ENCODE measurements around the gene NPAS2. TPM values are rescaled to one million over a fixed set of nuclear protein-coding genes. Genes with fewer than 3 reads are reported as not detected.

The NPAS2 gene
- total and polyA plus RNA-seq, 2 donors = 3.0 to 5.4 TPM

GRCh38 chr2:100791294-100791935, 28.5 kb upstream of the NPAS2 start:
- no peak for DNase-seq (ENCODE audit: low read depth in 6 of 9, low spot score in 9 of 9)
- 94% methylated on average over 10 of the region's 10 CpGs for WGBS
- Histone ChIP-seq H3K4me3 (ENCODE audit: low read length in 2 of 2) (no peak overlapping the region), H3K27me3 (ENCODE audit: control insufficient read depth in 2 of 2, insufficient read depth in 1 of 2, low read length in 1 of 2) (peaks cover 0 to 9% of the 10 kb centered on the region in 2 donors), H3K27ac (ENCODE audit: low read depth in 1 of 2, low read length in 1 of 2) (no peak overlapping the region), H3K4me1 (ENCODE audit: control insufficient read depth in 2 of 2, insufficient read depth in 2 of 2, low read length in 2 of 2) (no peaks in the 10 kb centered on the region), H3K9me3 (ENCODE audit: control insufficient read depth in 2 of 2, insufficient read depth in 1 of 2, low read length in 1 of 2) (no peaks in the 10 kb centered on the region), H3K36me3 (ENCODE audit: control insufficient read depth in 2 of 2, insufficient read depth in 2 of 2, low read length in 1 of 2) (no peaks in the 10 kb centered on the region)

- peaks cover 0 to 9% of the 10 kb centered on the region in 2 donors for H3K27me3 ChIP-seq (ENCODE audit: control insufficient read depth in 2 of 2, insufficient read depth in 1 of 2, low read length in 1 of 2)
- H3K4me1 ChIP-seq (ENCODE audit: control insufficient read depth in 2 of 2, insufficient read depth in 2 of 2, low read length in 2 of 2) = no peaks in the 10 kb centered on the region
- H3K9me3 ChIP-seq (ENCODE audit: control insufficient read depth in 2 of 2, insufficient read depth in 1 of 2, low read length in 1 of 2) = no peaks in the 10 kb centered on the region
- no peak overlapping the region for H3K27ac ChIP-seq (ENCODE audit: low read depth in 1 of 2, low read length in 1 of 2)
- H3K4me3 ChIP-seq (ENCODE audit: low read length in 2 of 2) = no peak overlapping the region
- no peaks in the 10 kb centered on the region for H3K36me3 ChIP-seq (ENCODE audit: control insufficient read depth in 2 of 2, insufficient read depth in 2 of 2, low read length in 1 of 2)
- DNase-seq (ENCODE audit: low read depth in 6 of 9, low spot score in 9 of 9) = no peak
- 90% methylated on average over 7 of the region's 7 CpGs for WGBS
These were observed 28.0 kb upstream of the NPAS2 start for GRCh38 chr2:100791936-100792308.

- Histone ChIP-seq H3K36me3 (ENCODE audit: control insufficient read depth in 2 of 2, insufficient read depth in 2 of 2, low read length in 1 of 2) (no peaks in the 10 kb centered on the region), H3K4me3 (ENCODE audit: low read length in 2 of 2) (no peak overlapping the region), H3K27ac (ENCODE audit: low read depth in 1 of 2, low read length in 1 of 2) (no peak overlapping the region), H3K27me3 (ENCODE audit: control insufficient read depth in 2 of 2, insufficient read depth in 1 of 2, low read length in 1 of 2) (peaks cover 0 to 9% of the 10 kb centered on the region in 2 donors), H3K9me3 (ENCODE audit: control insufficient read depth in 2 of 2, insufficient read depth in 1 of 2, low read length in 1 of 2) (no peaks in the 10 kb centered on the region), H3K4me1 (ENCODE audit: control insufficient read depth in 2 of 2, insufficient read depth in 2 of 2, low read length in 2 of 2) (no peaks in the 10 kb centered on the region)
- 91% methylated on average over 8 of the region's 8 CpGs for WGBS
- no peak for DNase-seq (ENCODE audit: low read depth in 6 of 9, low spot score in 9 of 9)
These were observed 26.7 kb upstream of the NPAS2 start for GRCh38 chr2:100793220-100793619.

- Histone ChIP-seq H3K4me1 (ENCODE audit: control insufficient read depth in 2 of 2, insufficient read depth in 2 of 2, low read length in 2 of 2) (no peaks in the 10 kb centered on the region), H3K27ac (ENCODE audit: low read depth in 1 of 2, low read length in 1 of 2) (no peak overlapping the region), H3K27me3 (ENCODE audit: control insufficient read depth in 2 of 2, insufficient read depth in 1 of 2, low read length in 1 of 2) (peaks cover 0 to 12% of the 10 kb centered on the region in 2 donors), H3K9me3 (ENCODE audit: control insufficient read depth in 2 of 2, insufficient read depth in 1 of 2, low read length in 1 of 2) (no peaks in the 10 kb centered on the region), H3K36me3 (ENCODE audit: control insufficient read depth in 2 of 2, insufficient read depth in 2 of 2, low read length in 1 of 2) (no peaks in the 10 kb centered on the region), H3K4me3 (ENCODE audit: low read length in 2 of 2) (no peak overlapping the region)
- WGBS = 87% methylated on average over 9 of the region's 9 CpGs
- DNase-seq (ENCODE audit: low read depth in 6 of 9, low spot score in 9 of 9) = no peak
These were observed 26.0 kb upstream of the NPAS2 start for GRCh38 chr2:100793982-100794381.

GRCh38 chr2:100796499-100797100, 23.3 kb upstream of the NPAS2 start:
- Histone ChIP-seq H3K4me3 (ENCODE audit: low read length in 2 of 2) (no peak overlapping the region), H3K9me3 (ENCODE audit: control insufficient read depth in 2 of 2, insufficient read depth in 1 of 2, low read length in 1 of 2) (no peaks in the 10 kb centered on the region), H3K36me3 (ENCODE audit: control insufficient read depth in 2 of 2, insufficient read depth in 2 of 2, low read length in 1 of 2) (no peaks in the 10 kb centered on the region), H3K27me3 (ENCODE audit: control insufficient read depth in 2 of 2, insufficient read depth in 1 of 2, low read length in 1 of 2) (peaks cover 0 to 12% of the 10 kb centered on the region in 2 donors), H3K27ac (ENCODE audit: low read depth in 1 of 2, low read length in 1 of 2) (no peak overlapping the region), H3K4me1 (ENCODE audit: control insufficient read depth in 2 of 2, insufficient read depth in 2 of 2, low read length in 2 of 2) (no peaks in the 10 kb centered on the region)
- WGBS = 92% methylated on average over 5 of the region's 5 CpGs
- no peak for DNase-seq (ENCODE audit: low read depth in 6 of 9, low spot score in 9 of 9)

- no peak for DNase-seq (ENCODE audit: low read depth in 6 of 9, low spot score in 9 of 9)
- no peaks in the 10 kb centered on the region for H3K36me3 ChIP-seq (ENCODE audit: control insufficient read depth in 2 of 2, insufficient read depth in 2 of 2, low read length in 1 of 2)
- H3K4me1 ChIP-seq (ENCODE audit: control insufficient read depth in 2 of 2, insufficient read depth in 2 of 2, low read length in 2 of 2) = no peaks in the 10 kb centered on the region
- no peak overlapping the region for H3K27ac ChIP-seq (ENCODE audit: low read depth in 1 of 2, low read length in 1 of 2)
- H3K27me3 ChIP-seq (ENCODE audit: control insufficient read depth in 2 of 2, insufficient read depth in 1 of 2, low read length in 1 of 2) = peaks cover 0 to 12% of the 10 kb centered on the region in 2 donors
- H3K4me3 ChIP-seq (ENCODE audit: low read length in 2 of 2) = no peak overlapping the region
- no peaks in the 10 kb centered on the region for H3K9me3 ChIP-seq (ENCODE audit: control insufficient read depth in 2 of 2, insufficient read depth in 1 of 2, low read length in 1 of 2)
- WGBS = 94% methylated on average over 5 of the region's 5 CpGs
These were observed 20.3 kb upstream of the NPAS2 start for GRCh38 chr2:100799686-100800085.

- Histone ChIP-seq H3K27ac (ENCODE audit: low read depth in 1 of 2, low read length in 1 of 2) (no peak overlapping the region), H3K9me3 (ENCODE audit: control insufficient read depth in 2 of 2, insufficient read depth in 1 of 2, low read length in 1 of 2) (no peaks in the 10 kb centered on the region), H3K4me3 (ENCODE audit: low read length in 2 of 2) (no peak overlapping the region), H3K4me1 (ENCODE audit: control insufficient read depth in 2 of 2, insufficient read depth in 2 of 2, low read length in 2 of 2) (no peaks in the 10 kb centered on the region), H3K36me3 (ENCODE audit: control insufficient read depth in 2 of 2, insufficient read depth in 2 of 2, low read length in 1 of 2) (no peaks in the 10 kb centered on the region), H3K27me3 (ENCODE audit: control insufficient read depth in 2 of 2, insufficient read depth in 1 of 2, low read length in 1 of 2) (peaks cover 0 to 7% of the 10 kb centered on the region in 2 donors)
- DNase-seq (ENCODE audit: low read depth in 6 of 9, low spot score in 9 of 9) = no peak
- 86% methylated on average over 2 of the region's 2 CpGs for WGBS
These were observed 19.0 kb upstream of the NPAS2 start for GRCh38 chr2:100800915-100801314.

- Histone ChIP-seq H3K9me3 (ENCODE audit: control insufficient read depth in 2 of 2, insufficient read depth in 1 of 2, low read length in 1 of 2) (no peaks in the 10 kb centered on the region), H3K36me3 (ENCODE audit: control insufficient read depth in 2 of 2, insufficient read depth in 2 of 2, low read length in 1 of 2) (no peaks in the 10 kb centered on the region), H3K4me1 (ENCODE audit: control insufficient read depth in 2 of 2, insufficient read depth in 2 of 2, low read length in 2 of 2) (no peaks in the 10 kb centered on the region), H3K27ac (ENCODE audit: low read depth in 1 of 2, low read length in 1 of 2) (no peak overlapping the region), H3K27me3 (ENCODE audit: control insufficient read depth in 2 of 2, insufficient read depth in 1 of 2, low read length in 1 of 2) (peaks cover 0 to 9% of the 10 kb centered on the region in 2 donors), H3K4me3 (ENCODE audit: low read length in 2 of 2) (no peak overlapping the region)
- no peak for DNase-seq (ENCODE audit: low read depth in 6 of 9, low spot score in 9 of 9)
- 93% methylated on average over 1 of the region's 1 CpG for WGBS
These were observed 18.5 kb upstream of the NPAS2 start for GRCh38 chr2:100801402-100801801.

GRCh38 chr2:100802066-100802465, 17.9 kb upstream of the NPAS2 start:
- Histone ChIP-seq H3K4me1 (ENCODE audit: control insufficient read depth in 2 of 2, insufficient read depth in 2 of 2, low read length in 2 of 2) (no peaks in the 10 kb centered on the region), H3K4me3 (ENCODE audit: low read length in 2 of 2) (no peak overlapping the region), H3K9me3 (ENCODE audit: control insufficient read depth in 2 of 2, insufficient read depth in 1 of 2, low read length in 1 of 2) (no peaks in the 10 kb centered on the region), H3K27me3 (ENCODE audit: control insufficient read depth in 2 of 2, insufficient read depth in 1 of 2, low read length in 1 of 2) (peaks cover 0 to 9% of the 10 kb centered on the region in 2 donors), H3K27ac (ENCODE audit: low read depth in 1 of 2, low read length in 1 of 2) (no peak overlapping the region), H3K36me3 (ENCODE audit: control insufficient read depth in 2 of 2, insufficient read depth in 2 of 2, low read length in 1 of 2) (no peaks in the 10 kb centered on the region)
- no peak for DNase-seq (ENCODE audit: low read depth in 6 of 9, low spot score in 9 of 9)
- WGBS = 94% methylated on average over 9 of the region's 9 CpGs
